GM19395 (cell line): ENCODE data around the gene ATG101.
A peak's percentile ranks its signal among the peaks of the same experiment; 100 is the strongest.

Experiments
- ATAC-seq: cut with Tn5 transposase; IDR thresholded peaks from one replicate; pipeline ENCODE4 v1.9.1; 2021; ENCODE audit warnings: mild to moderate bottlenecking, moderate library complexity; ENCODE audit not compliant: unreplicated experiment

The ATG101 gene

DNA sequence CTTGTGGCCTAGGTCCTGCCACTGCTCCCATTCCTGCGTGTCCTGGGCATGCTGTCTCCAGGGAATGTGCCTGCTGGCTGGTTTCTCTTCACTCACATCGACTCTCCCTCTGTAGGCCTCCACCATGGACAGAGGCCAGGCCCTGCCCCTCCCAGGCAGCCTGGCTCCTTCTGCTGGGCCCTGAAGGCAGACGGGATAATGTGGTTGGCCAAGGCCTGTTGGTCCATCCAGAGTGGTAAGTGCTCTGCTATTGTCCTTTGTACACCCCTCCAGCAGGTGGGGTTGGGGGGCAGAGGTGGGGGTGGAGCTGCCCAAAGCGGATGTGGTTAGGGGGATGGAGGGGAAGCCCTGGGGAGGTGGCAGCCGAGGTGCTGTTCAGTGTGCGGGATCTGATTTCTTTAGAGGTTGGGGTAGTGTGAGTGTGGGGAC is 28.1 kb upstream of the ATG101 start:
- ATAC-seq: no peak

GRCh38 chr12:52042706-52043385 is 26.9 kb upstream of the ATG101 start:
- ATAC-seq: no peak

DNA sequence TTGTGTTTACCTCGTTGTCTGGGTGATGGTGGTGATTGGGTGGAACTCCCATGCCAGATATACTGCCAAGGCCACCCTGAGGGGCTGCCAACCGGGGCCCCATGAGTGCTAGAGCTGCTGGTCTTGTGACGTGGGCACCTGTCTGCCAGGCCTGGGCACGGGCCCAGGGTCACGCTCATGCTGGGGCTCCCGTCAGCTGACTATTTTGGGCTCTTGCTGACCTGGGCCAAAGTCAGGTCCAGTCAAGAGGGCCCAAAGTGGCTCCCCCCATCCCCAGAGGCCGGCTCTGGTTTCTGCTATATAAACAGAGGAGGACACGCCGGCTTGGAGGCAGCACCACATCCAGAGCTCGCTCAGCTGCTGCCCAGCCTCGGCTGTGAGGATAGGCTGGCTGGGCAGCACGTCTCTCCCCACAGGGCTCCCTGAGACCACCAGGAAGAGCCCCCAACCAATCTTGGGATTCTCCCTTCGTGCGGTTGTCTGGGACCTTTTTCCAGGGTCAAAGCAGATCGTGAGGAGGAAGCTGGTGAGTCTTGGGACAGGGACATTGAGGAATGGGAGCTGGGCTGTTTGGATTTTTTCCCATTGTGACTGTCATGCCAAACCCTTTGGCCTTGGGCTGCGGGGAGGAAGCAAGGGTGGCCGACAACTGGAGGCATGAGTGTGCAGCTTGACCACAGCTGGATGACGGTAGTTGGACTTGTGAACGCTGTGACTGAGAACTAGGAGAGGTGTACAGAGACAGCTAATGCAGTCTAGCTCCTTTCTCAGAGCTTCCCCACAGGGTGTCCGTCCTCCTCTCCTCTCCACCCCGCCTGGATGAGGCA is 26.2 kb upstream of the ATG101 start:
- ATAC-seq: no peak

DNA sequence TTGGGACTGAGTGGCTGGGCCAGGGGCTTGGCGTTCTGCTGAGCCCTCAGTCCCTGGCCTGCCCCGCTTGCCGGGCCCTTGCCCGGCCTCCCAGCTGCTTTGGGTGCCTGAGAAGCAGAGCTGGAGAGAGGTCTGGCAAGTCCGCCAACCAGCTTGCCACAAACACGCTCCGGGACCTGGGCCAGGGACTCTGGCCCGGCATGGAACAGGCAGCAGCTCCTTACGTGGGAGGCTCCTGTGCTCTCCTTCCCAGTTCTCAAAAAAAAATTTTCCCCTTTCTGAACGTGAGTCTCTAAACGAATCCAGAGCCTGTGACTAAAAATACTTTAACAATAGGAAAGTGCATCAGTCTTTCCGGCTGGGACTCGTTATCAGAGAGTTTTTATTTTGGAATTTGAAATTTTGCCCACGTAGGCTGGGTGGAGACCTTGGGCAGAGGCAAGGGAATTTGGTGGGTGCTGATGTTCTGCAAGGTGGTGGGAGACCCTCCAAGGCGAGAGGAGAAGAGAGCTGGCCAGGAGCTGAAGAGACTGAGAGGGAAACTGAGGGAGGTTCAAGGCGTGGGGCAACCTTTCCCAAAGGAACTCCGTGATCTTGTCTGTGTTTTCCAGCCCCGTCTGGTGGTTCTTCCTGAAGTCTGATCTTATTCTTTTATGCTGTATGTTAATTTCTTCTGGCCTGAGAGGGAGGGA is 25.3 kb upstream of the ATG101 start:
- ATAC-seq: no peak

DNA sequence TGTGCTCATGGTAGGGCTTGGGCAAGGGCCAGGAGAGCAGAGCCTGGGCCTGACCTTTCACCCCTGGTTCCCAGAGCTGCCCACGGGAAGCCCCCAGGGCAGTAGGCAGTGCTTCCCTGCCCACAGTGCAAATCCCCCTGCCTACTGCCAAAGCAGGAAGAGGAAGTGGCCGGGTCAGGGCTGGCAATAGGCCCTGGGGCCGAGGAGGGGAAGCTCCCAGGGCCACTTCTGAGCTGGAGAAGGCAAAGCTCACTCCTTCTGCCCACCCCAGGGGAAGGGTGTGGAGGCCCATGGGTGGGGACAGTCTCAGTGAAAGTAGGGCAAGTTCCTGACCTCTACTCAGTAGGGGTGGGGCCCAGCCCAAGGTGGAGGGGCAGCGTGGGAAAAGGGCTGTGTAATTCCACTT is 24.0 kb upstream of the ATG101 start:
- ATAC-seq: no peak

DNA sequence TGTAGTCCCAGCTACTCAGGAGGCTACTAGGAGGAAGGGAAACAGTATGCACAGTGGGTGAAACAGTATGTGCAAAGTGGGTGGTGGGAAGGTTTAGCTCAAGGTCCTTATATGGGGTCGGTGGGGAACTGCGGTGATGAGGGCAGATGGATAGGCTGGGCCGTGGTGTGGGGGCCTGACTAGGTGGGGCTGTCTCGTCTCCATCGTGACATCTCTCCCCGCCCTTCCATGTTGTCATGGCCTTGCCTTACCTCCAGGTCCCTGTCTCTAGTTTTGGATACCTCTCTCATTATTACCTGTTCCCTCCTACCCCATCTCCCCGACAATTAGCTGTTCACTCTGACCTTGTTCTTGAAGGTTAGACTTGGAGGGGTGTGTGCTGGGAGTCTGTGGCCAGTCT is 22.9 kb upstream of the ATG101 start:
- ATAC-seq: no peak

- no peak for ATAC-seq
Observed at GRCh38 chr12:52049286-52049685, 20.5 kb upstream of the ATG101 start.

GRCh38 chr12:52049688-52050087 is 20.1 kb upstream of the ATG101 start:
- no peak for ATAC-seq

DNA sequence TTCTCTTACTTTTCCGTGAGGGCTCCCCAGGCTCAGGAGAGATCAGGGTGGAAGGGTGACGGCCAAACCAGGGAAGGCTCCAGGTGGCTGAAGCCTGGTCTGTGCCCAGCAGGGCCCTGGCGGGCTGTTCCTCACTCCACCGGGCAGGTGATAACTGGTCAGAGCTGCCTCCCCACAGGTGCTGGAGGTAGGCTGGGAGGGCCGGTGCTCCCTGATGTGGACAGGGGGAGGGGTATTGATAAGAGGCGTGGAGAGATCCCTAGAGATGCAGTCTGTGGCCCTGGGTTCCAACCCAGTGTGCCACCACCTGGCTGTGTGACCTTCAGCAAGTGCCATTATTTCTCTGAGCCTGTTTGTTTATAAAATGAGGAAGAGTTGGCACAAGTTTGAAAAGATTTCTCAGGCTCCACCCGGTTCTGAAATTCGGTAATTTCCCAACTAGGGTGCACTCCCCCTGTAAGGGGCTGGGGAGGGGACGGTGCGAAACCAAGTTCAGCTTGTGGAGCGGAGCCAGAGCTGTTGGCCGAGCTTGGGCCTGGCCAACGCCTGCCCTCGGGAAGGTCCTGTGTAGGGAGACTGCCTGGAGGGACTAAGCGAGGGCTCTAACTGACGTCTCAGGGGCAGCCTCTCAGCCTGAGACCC is 19.5 kb upstream of the ATG101 start:
- ATAC-seq: no peak

GRCh38 chr12:52050758-52051541 is 18.8 kb upstream of the ATG101 start, which contains the start of gene NR4A1:
TSS of gene NR4A1 (plus strand) at chr12:52051442. CDS start at chr12:52054329, 2,887 bp downstream.
- ATAC-seq: peak; percentile 77

DNA sequence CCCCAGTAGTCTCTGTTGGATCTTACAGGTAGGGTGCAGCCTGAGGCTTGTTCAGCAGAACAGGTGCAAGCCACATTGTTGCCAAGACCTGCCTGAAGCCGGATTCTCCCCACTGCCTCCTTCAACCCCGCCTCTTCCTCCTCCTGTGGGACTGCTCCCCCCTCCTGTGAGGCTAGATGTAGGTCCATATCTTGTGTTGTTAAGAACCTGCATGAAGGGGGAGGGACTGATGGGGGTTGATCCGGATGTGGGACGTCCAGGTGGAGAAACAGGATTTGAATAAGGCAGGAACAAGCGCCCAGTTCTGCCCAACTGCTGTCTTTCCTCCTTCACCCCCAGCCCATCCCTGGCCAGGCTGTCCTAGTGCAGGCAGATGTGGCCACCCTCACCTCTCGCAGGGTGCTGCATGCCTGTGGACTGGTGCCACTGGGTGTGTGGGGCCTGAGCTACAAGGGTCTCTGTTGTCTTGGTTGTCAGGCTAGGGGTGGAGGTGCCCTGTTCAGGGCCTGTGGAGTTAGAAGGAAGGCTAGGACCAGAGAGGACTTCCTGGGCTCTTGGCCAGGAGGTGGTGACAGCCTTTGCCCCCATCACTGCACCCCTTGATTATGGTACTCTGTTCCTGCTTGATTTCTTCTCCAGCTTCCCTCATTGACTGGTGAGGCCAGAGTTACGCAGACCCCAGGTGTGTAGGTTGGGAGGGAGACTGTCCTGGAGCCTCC is 17.2 kb upstream of the ATG101 start:
- no peak for ATAC-seq

DNA sequence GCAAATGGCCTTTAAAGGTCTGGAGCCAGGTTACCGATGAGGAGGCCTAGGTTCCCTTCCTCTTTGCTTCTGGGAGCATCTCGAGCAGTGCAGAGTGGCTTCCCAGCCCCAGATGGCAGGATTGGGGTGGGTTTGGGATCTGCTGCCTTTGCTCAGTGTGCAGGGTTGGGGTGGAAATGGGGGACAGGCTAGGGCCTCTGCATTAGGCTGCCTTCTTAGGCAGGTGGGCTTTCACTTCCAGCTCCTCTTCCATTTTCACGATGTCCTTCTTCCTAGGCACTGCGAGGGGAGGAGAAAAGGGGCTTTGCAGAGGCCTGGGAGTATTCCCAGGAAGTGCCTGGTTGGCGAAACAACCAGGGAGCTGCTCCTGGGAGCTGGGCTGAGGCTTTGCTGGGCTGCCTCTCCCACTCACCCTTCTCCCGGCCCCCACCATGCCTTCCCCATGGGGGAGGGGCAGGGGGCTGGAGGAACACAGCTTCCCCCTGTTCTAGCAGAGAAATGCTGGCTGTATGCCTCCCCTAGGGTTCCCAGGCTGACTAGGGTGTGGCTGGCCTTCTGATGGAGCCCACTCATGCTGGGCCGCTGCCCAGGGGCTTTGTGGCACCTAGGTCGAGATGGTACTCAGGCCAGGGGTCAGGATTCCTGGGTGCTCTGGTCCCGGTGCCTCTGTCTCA is 16.1 kb upstream of the ATG101 start:
- no peak for ATAC-seq

GRCh38 chr12:52054231-52054832 is 15.4 kb upstream of the ATG101 start:
- no peak for ATAC-seq

DNA sequence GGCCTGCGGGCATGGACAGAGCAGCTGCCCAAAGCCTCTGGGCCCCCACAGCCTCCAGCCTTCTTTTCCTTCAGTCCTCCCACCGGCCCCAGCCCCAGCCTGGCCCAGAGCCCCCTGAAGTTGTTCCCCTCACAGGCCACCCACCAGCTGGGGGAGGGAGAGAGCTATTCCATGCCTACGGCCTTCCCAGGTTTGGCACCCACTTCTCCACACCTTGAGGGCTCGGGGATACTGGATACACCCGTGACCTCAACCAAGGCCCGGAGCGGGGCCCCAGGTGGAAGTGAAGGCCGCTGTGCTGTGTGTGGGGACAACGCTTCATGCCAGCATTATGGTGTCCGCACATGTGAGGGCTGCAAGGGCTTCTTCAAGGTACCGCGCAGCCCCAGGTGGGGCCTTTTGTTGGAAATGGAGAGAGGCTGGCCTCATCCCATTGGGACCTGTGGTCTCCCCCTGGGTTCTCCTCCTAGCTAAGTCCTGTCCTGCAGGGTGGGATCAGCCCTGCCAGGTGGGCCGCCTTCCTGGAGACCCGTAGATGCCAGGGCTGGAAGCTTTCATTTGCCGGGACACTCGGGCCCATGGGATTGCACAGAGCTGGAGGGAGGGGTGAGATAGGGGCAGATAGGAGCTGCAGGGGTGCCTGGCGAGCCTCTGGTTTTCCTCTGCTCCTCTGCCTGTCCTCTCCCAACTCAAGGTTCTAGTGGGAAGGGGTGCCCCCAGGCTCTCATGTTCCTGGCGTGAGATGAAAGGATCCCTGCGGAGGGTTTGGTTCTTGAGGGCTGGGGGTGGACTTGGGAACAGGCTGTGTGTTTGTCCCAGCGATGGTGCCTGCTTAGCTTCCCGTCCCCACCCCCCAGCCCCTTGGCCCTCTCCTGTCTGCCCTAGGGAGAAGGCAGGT is 14.7 kb upstream of the ATG101 start:
- no peak for ATAC-seq

DNA sequence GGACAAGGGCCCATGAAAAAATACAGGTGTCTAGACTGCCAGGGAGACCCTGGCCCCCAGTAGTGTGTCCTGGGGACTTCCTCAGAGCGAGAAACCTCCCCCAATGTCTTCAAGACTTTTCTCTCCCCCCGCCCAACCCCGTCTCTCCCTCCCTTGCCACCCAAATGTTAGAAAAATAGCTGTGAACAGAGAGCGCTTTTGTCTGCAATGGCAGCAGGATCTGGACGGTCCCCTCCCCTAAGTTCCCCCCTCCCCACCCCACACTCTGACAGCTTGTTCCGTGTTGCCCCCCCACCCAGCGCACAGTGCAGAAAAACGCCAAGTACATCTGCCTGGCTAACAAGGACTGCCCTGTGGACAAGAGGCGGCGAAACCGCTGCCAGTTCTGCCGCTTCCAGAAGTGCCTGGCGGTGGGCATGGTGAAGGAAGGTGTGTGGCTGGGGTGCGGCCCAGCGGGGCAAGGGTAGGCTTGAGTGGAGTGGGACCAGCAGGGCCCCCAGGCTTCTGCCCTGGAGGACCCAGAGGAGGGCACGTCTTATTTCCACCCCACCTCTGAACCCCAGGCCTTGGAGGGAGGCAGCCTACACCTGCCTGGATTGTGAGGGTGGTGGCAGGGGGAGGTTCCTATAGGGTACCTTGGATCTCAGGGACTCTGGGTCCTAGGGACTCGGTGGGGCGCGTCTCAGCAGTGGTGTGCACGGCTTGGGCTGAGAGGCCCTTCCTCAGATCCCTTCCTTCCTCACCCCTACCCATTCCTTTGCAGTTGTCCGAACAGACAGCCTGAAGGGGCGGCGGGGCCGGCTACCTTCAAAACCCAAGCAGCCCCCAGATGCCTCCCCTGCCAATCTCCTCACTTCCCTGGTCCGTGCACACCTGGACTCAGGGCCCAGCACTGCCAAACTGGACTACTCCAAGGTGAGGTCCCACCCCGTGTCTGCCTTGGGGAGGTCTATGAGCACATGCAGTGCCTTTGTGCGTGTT is 13.8 kb upstream of the ATG101 start:
- ATAC-seq: no peak

GRCh38 chr12:52056801-52057637 is 12.8 kb upstream of the ATG101 start:
- ATAC-seq: no peak
